AG09319 (cell line): Measurements from ENCODE around the gene SPDEF.

Experiments used
- DNase-seq: peaks from one replicate; pipeline ENCODE4 v3.0.0-alpha.2; 2010; ENCODE audit warnings: low read depth; ENCODE audit errors: extremely low read depth
- TF ChIP-seq, protein P1 (sequence below): IDR thresholded peaks from 2 replicates; pipeline ENCODE4 v1.5.1; 2011; ENCODE audit warnings: low read depth, mild to moderate bottlenecking, inconsistent platforms, low read length, moderate library complexity

The SPDEF gene

DNA sequence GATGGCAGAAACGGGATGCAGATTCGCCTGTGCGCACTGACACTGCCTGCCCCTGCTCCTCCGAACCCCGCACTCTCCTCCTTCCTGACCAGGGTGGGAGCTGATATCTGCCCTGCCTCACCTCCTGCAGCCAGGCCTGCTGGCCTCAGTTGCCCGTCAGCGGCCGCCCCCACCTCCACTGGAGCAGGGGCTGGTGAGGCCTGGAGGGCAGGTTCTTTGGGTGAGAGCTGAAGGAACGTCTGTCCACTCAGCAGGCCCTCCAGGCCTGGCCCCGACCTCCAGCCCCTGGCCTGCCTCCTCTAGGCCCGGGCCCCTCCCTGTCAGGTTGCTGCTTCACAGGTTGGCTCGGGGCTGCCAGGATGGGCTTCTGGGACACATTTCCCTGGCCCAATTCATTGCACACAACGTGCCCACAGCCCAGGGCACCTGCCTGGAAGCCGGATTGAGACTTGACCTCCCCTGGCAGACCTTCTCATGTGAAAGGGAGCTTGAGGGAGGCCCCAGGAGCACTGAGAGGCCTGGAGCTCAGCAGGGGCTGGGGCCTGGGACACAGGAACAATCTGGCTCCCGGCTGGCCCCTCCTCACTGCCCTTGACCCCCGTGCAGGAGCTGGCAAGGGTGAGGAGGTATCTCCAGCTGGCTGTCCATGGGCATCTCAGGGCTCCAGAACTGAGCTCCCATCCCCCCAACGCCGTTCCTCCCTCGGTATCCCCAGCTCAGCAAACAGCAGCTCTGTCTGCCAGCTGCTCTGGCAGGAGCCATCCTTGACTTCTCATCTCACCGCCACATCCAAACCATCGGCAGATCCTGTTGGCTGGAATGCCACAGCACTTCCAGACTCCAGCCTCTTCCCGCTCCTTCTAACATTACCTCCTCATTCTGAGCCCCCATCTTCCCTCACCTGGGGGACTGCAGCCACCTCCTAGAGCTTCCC lies 39.5 kb downstream of the SPDEF start:
- TF ChIP-seq, protein P1, sequence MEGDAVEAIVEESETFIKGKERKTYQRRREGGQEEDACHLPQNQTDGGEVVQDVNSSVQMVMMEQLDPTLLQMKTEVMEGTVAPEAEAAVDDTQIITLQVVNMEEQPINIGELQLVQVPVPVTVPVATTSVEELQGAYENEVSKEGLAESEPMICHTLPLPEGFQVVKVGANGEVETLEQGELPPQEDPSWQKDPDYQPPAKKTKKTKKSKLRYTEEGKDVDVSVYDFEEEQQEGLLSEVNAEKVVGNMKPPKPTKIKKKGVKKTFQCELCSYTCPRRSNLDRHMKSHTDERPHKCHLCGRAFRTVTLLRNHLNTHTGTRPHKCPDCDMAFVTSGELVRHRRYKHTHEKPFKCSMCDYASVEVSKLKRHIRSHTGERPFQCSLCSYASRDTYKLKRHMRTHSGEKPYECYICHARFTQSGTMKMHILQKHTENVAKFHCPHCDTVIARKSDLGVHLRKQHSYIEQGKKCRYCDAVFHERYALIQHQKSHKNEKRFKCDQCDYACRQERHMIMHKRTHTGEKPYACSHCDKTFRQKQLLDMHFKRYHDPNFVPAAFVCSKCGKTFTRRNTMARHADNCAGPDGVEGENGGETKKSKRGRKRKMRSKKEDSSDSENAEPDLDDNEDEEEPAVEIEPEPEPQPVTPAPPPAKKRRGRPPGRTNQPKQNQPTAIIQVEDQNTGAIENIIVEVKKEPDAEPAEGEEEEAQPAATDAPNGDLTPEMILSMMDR, result no peak
- no peak for DNase-seq

DNA sequence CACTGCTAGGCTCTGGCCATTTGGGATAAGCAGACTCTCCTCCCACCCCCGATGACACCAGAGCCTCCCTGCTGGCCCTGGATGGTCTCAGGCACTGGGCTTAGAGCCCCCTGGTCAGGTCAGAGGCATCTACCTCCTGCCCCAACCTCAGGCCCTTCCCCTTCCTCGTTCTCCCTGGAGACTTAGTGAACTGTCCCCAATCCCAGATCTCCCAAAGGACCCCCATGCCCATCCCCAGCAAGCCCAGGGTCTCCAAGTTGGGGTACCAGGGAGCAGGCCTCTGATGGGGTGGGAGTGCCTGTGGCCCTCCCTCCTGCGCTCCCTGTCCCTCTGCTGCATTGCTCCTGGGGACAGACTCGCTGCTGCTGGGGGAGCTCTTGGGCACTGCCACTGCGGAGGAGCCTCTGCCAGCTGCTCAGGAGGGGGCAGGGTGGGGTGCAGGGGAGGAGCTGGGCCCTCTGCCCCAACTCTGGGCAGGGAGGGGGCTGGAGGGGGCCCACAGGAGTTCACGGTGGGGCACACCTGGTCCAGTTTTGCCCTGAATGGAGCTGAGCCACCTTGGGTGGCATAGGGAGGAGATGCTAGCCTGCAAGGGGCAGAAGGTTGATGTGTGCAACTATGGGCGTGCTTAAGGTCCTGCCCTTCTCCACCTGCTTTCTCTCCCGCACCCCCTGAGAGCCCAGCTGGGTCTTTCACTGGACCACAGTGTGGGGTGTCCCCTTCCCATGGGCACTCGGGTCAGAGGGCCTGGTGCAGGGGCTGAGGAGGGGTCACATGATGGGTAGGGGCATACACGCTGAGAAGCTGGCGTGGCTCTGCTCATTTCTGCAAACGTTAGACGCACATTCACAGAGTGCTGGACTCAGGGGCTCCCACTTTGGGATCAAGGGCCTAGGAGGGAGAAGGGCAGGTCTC lies 40.4 kb downstream of the SPDEF start:
- TF ChIP-seq, protein P1, result no peak
- DNase-seq, result no peak

DNA sequence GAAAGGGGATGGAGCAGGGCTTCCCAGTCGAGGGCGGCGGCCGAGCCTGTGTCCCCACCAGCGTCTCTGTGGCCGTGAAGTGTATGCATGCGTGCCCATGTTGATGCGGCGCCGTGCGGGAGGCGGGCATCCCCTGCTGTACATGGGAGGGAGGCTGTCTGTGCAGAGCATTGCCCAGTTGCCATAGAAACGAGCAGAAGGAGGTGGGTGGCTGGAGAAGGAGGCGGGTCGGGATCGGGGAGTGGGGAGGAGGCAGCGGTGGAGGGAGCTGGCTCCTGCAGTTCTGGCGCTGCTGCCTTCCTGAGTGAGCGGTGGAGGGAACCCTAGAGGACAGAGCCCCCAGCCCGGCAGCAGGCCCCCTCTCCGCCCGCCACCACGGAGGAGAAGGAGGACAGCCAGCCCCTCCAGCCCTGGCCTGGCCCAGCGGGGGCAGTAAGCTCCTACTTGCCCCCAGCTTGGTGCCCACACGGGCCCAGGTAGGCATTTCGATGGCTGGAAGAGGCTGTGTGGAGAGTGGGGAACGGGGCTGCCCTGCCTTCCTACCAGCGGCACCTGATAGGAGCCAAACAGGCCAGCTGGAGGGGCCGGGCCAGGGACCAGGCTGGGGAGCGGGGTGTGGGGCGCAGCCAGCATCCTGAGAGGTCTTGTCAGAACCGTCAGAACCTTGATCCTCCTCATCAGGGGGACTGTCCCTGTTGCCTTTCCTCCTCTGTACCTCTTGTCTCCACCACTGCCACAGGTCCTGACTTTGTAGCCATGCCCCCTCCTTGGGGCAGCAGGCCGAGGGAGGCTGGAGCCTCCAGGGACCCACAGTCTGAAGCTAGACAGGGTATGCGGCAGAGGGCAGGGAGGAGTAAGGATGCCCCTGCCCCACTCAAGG lies 41.3 kb downstream of the SPDEF start:
- DNase-seq, result no peak
- TF ChIP-seq, protein P1, result no peak

DNA sequence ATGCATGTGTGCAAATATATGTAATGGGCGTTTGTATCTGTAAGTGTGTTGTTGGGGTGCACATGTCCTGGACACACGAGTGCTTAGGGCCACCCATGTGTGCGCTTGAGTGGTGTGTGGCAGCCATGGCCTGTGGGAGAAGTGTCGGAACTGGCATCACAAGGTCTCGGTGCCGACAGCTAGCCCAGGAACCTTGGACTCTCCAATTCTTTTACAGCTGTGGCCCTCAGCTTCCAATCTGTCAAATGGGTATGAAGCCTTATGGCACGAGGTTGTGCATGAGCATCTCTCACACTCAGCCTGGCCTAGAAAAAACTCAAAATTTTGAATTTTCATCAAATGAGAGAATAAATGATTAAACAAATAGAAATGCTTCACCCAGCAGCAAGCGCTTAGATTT lies 42.0 kb downstream of the SPDEF start:
- no peak for DNase-seq
- TF ChIP-seq, protein P1, result no peak

DNA sequence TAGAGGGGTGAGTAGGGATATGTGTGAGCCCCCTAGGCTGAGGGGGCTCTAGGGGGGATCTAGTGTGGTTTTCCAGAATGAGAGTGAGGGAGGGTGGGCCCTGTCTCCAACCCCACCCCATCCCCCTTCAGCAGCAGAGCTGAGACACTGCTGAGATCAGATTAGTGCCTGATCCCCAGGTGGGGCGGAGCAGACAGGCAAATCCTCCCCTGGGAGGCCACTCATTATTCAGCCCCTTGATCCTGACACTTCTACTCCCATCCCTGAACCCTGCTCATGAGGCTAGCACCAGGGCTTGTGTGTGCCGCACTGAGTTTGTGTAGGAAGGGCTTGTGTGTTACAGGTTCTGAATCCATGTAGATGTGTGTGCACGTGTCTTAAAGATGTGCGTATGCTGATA lies 42.5 kb downstream of the SPDEF start:
- DNase-seq, result no peak
- TF ChIP-seq, protein P1, result no peak

DNA sequence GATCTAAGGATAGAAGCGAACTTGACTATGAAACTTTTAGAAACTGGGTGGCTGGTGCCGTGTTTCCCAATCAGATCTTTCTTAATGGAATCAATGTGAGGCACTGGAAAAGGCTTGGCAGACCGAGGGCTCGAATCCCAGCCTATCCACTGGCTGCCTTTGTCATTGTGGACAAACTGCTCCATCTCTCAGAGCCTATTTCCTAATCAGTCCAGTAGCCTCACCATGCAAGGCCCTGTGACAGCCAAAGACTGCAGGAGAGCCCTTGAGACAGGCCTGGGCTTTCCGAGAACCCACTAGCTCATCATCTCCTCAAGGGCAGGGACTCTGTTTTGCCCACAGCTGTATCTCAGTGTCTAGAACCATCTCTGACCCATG lies 43.4 kb downstream of the SPDEF start:
- DNase-seq, result no peak
- TF ChIP-seq, protein P1, result no peak
